GM19193 (cell line): Measurements from ENCODE around the gene DOLK.

Experiments used
- POLR2A ChIP-seq: IDR thresholded peaks from 4 replicates; pipeline ENCODE4 v1.6.1; 2011; ENCODE audit not compliant: insufficient read depth, insufficient read length; ENCODE audit errors: extremely low read depth

Gene DOLK

DNA sequence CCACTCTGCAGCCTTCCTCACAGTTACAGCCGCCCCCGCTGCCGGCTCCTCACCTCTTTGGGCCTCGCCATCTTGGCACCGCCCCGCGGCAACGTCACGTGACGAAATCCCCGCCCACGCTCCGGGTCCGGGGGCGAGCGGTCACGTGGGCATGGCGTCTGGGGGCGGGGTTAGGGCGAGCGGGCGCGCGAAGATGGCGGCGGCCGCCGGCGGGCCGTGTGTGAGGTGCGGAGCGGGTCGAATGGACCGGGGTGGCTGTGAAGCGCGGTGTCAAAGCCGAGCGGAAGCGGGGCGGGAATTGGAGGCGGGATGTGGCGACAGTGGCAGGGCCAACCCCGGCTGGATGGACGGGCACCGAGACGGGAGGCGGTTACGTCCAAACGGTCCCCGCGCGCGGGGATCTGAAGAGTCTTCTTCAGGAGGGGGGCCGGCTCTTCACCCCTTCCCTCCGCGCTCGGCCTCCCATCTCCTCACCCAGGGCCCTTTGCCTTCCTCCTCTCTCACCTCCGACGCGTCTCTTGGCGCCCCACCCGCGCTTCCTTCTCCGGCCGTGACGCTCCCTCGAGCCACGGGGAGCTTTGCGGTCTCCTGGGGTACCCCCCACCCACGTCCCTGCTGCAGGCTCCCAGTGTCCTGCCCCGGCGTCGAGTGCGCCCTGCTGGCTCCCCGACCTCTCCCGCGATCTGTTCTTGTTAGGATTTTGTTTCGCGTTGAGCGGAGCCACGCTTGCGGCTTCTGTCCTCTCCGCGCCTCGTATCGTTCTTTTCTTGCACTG lies at the start of gene DOLK, which contains the start of gene NUP188:
TSS of gene DOLK (minus strand) at position 77 of the 775 bp plus-strand sequence. CDS start 300 bp downstream, outside the sequence.
TSS of gene NUP188 (plus strand) at position 173 of the 775 bp plus-strand sequence. CDS start at position 194, 21 bp downstream.
- peak; percentile 98 for TF ChIP-seq POLR2A

DNA sequence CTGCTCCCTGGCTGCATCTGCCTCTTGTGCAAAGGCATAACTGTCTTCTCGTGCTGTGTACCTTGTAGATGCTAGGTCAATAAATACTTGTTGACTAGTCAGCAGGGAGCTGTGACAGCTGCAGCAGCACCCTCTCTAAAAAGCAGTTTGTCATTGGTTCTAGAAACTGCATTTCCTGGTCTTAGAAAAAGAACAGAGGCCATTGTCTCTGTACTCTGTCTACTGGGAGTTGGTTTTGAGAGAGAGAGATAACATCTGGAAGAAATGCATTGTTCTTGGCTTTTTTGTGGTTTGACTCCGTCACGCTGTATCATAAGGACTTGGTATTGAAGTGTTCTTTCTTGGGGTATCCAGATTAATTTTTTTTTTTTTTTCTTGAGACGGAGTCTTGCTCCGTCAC lies 48.4 kb upstream of the DOLK start:
- no peak for TF ChIP-seq POLR2A

DNA sequence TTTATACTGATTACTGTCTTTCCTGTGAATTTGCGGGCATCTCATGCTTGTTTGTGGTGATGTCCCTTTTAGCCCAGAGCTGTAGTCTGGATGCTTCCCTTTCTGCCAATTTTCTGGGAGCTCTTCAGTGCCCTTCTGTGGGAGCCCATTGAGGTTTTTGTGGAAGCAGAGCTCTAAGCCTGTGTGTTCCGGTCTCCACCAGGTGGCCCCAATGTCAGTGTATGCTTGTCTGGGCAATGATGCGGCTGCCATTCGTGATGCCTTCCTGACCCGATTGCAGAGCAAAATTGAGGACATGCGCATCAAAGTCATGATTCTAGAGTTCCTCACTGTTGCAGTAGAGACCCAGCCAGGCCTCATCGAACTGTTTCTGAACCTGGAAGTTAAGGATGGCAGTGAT lies 45.6 kb upstream of the DOLK start:
- no peak for TF ChIP-seq POLR2A

DNA sequence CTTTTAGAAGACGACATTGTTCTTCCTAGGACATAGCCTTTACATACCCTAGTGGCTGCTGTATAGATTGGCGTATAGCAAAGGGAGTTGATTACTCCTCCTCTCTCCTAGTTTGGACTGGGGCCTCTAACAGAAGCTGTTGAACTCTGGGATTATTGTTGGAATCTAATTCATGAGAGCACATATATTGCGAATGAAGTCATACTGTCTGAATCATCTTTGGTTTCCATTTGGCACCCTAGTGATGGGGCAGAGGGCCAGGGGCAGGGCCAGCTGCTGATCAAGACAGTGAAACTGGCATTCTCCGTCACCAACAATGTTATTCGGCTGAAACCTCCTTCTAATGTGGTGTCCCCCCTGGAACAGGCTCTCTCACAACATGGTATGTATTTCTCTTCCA lies 40.4 kb upstream of the DOLK start:
- no peak for TF ChIP-seq POLR2A

GRCh38 chr9:128986671-128987070 lies 39.3 kb upstream of the DOLK start:
- TF ChIP-seq POLR2A, result no peak

DNA sequence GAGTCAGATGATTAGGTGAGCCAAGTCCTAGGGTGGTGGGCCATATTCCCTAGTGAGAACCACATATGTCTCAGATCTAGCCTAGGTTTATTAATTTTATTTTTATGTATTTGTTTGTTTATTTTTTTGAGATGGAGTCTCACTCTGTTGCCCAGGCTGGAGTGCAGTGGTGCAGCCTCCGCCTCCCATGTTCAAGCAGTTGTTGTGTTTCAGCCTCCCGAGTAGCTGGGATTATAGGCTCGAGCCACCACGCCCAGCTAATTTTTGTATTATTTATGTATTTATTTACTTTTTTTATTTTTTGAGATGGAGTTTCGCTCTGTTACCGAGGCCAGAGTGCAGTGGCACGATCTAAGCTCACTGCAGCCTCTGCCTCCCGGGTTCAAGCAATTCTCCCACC lies 36.1 kb upstream of the DOLK start:
- no peak for TF ChIP-seq POLR2A

GRCh38 chr9:128979111-128979510 lies 31.7 kb upstream of the DOLK start:
- no peak for TF ChIP-seq POLR2A

- no peak for TF ChIP-seq POLR2A
These were observed 25.6 kb upstream of the DOLK start for GRCh38 chr9:128972956-128973355.

DNA sequence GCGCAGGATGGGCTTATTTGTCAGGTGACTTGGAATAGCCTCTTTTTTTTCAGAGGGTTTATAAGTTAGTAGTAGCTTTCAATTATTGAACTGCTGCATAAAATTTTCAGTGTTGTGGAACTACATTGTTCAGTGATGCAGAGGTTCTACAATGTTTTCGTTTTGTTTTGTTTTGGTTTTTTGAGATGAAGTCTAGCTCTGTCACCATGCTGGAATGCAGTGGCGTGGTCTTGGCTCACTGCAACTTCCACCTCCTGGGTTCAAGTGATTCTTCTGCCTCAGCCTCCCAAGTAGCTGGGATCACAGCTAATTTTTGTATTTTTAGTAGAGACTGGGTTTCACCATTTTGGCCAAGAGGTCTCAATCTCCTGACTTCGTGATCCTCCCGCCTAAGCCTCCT lies 22.1 kb upstream of the DOLK start:
- no peak for TF ChIP-seq POLR2A

- TF ChIP-seq POLR2A, result no peak
These were observed 201 bp downstream of the DOLK start for GRCh38 chr9:128947277-128947526.

DNA sequence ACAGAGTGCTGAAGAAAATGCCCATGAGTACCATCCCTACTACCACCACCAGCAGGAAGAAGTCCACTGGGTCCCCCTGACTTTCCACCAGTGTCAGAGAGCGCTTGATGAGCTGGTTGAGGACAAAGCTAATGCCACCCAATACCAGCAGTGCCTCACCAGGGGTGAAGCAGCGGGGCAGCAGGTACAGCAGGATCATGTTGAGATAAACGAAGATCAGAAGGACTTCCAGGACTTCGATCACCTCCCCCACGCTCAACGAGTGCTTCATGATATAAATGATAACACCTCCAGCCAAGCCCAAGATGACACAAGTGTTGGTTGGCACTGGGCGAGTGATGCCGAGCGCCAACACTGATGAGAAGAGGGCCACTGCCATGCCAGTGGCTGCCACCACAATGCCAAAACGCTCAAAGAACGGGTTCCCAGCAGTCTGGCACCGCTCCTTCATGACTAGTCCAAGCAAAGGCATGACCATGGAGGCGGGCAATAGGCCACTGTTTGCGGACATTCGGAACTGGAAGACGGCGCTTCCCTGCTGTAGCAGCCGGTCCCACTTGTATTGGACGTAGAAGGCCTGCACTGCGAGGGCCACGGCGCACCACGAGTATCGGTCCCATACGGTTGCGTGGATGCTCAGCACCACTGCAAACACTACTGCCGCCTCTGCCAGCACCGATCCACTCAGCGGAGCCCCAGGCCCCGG lies 679 bp downstream of the DOLK start:
- TF ChIP-seq POLR2A, result no peak

DNA sequence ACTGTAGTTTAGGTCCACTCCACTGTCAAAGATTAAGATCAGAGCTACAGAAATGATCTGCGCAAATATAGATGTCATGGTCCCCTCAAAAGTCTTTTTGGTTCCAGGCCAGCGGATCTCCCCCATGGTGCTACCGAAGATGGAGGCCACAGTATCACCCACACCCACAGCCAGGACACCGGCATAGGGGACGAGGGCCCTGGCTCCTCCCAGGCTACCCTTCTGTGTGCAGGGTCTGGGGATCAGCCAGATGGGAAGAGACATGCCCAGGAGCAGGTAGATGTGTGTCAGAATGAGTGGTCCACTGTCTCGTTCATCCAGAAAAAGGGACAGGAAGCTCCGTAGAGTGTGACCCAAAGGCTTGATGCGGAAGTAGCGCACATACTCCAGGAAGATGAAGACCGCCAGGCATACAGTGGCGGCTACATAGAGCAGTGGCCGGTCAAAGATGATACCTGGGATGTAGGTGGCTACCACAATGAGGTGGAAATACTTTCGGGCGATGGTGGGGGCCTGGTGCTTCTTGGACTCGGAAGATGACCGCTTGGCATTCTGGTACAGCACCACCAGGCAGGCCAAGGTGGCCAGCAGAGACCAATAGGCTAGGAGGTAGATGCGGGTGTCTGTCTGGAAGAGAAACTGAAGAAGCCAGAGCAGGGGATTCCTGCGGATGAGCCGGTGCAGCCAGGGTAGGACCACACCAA lies 1.5 kb downstream of the DOLK start:
- no peak for TF ChIP-seq POLR2A

- no peak for TF ChIP-seq POLR2A
These were observed 3.4 kb downstream of the DOLK start for GRCh38 chr9:128943832-128944620.

GRCh38 chr9:128940946-128941755 lies 6.3 kb downstream of the DOLK start:
- no peak for TF ChIP-seq POLR2A
